SK-N-SH treated with all-trans-retinoic acid at 6 μM for 48 hours (cell line): ENCODE results near the gene HNRNPA3.

ENCODE experiments used
- ATAC-seq: fragments of 200-7000 bp; cut with Tn5 transposase; 3 replicates; pipeline ENCODE4 v1.9.1; 2020; ENCODE audit warnings: mild to moderate bottlenecking, moderate library complexity
- ARNTL ChIP-seq: fragments of 450-650 bp; formaldehyde crosslinking; IDR thresholded peaks from 2 replicates; pipeline ENCODE4 v1.5.0; 2020; ENCODE audit warnings: low read depth, mild to moderate bottlenecking, moderate library complexity, borderline replicate concordance
- CSDC2 ChIP-seq: fragments of 250-450 bp; sonication (Bioruptor Pico); IDR thresholded peaks from 2 replicates; pipeline ENCODE4 v1.5.0; 2020; ENCODE audit warnings: mild to moderate bottlenecking, moderate library complexity
- CSRNP3 ChIP-seq: fragments of 250-450 bp; sonication (Bioruptor Pico); IDR thresholded peaks from 2 replicates; pipeline ENCODE4 v1.5.1; 2021; ENCODE audit warnings: mild to moderate bottlenecking, moderate library complexity
- ESRRG ChIP-seq: fragments of 250-450 bp; sonication (Bioruptor Pico); IDR thresholded peaks from 2 replicates; pipeline ENCODE4 v1.6.1; 2021; ENCODE audit warnings: mild to moderate bottlenecking
- GLIS3 ChIP-seq: fragments of 250-450 bp; sonication (Bioruptor Pico); IDR thresholded peaks from 2 replicates; pipeline ENCODE4 v1.5.0; 2020; ENCODE audit warnings: mild to moderate bottlenecking, moderate library complexity
- OSR1 ChIP-seq: fragments of 250-450 bp; sonication (Bioruptor Pico); IDR thresholded peaks from 2 replicates; pipeline ENCODE4 v1.8.0; 2022; ENCODE audit warnings: moderate library complexity, mild to moderate bottlenecking, inconsistent platforms
- POU6F1 ChIP-seq: fragments of 250-450 bp; sonication (Bioruptor Pico); IDR thresholded peaks from 2 replicates; pipeline ENCODE4 v1.8.0; 2021; ENCODE audit warnings: low read depth, mild to moderate bottlenecking, moderate library complexity, borderline replicate concordance
- PPARA ChIP-seq: fragments of 250-450 bp; sonication (Bioruptor Pico); IDR thresholded peaks from 2 replicates; pipeline ENCODE4 v1.5.0; 2020; ENCODE audit warnings: mild to moderate bottlenecking, borderline replicate concordance
- RARB ChIP-seq: fragments of 250-450 bp; sonication (Bioruptor Pico); IDR thresholded peaks from 2 replicates; pipeline ENCODE4 v1.8.0; 2021; ENCODE audit warnings: mild to moderate bottlenecking, moderate library complexity
- TCF4 ChIP-seq: fragments of 250-450 bp; sonication (Bioruptor Pico); IDR thresholded peaks from 2 replicates; pipeline ENCODE4 v1.8.0; 2021; ENCODE audit warnings: mild to moderate bottlenecking, moderate library complexity, borderline replicate concordance
- TOX ChIP-seq: fragments of 250-450 bp; sonication (Bioruptor Pico); IDR thresholded peaks from 2 replicates; pipeline ENCODE4 v1.8.0; 2021; ENCODE audit warnings: mild to moderate bottlenecking, moderate library complexity, borderline replicate concordance
- TSHZ2 ChIP-seq: fragments of 250-450 bp; sonication (Bioruptor Pico); IDR thresholded peaks from 2 replicates; pipeline ENCODE4 v1.5.0; 2020; ENCODE audit warnings: mild to moderate bottlenecking, moderate library complexity
- ZC3H10 ChIP-seq: fragments of 250-450 bp; sonication (Bioruptor Pico); IDR thresholded peaks from 2 replicates; pipeline ENCODE4 v1.5.1; 2021; ENCODE audit warnings: mild to moderate bottlenecking, moderate library complexity
- ZFP3 ChIP-seq: fragments of 250-450 bp; sonication (Bioruptor Pico); IDR thresholded peaks from 2 replicates; pipeline ENCODE4 v1.5.0; 2020; ENCODE audit warnings: mild to moderate bottlenecking, moderate library complexity
- ZNF565 ChIP-seq: fragments of 450-650 bp; formaldehyde crosslinking; conservative IDR thresholded peaks from 2 replicates; pipeline ENCODE4 v1.5.0; 2020; ENCODE audit warnings: low read depth, mild to moderate bottlenecking, moderate library complexity
- ZNF70 ChIP-seq: fragments of 450-650 bp; formaldehyde crosslinking; IDR thresholded peaks from 2 replicates; pipeline ENCODE4 v1.5.0; 2020; ENCODE audit warnings: mild to moderate bottlenecking, moderate library complexity
- ZNF8 ChIP-seq: fragments of 450-650 bp; formaldehyde crosslinking; IDR thresholded peaks from 2 replicates; pipeline ENCODE4 v1.5.0; 2020; ENCODE audit warnings: mild to moderate bottlenecking, moderate library complexity
- TF ChIP-seq, protein P1 (sequence below): fragments of 250-450 bp; sonication (Bioruptor Pico); IDR thresholded peaks from 2 replicates; pipeline ENCODE4 v1.8.0; 2020; ENCODE audit warnings: mild to moderate bottlenecking, moderate library complexity, borderline replicate concordance
- TF ChIP-seq, protein P2 (sequence below): fragments of 250-450 bp; sonication (Bioruptor Pico); IDR thresholded peaks from 2 replicates; pipeline ENCODE4 v1.5.1; 2020; ENCODE audit warnings: low read depth, mild to moderate bottlenecking, moderate library complexity

The HNRNPA3 gene

GRCh38 chr2:177257471-177257870 is 44.9 kb downstream of the HNRNPA3 start:
- TF ChIP-seq RARB (CRISPR knock-in tag) (no peak), PPARA (no peak), GLIS3 (CRISPR knock-in tag) (no peak), TOX (no peak), CSDC2 (CRISPR knock-in tag) (no peak), OSR1 (CRISPR knock-in tag) (no peak), ARNTL (CRISPR knock-in tag) (no peak), ZNF8 (CRISPR knock-in tag) (no peak), ESRRG (CRISPR knock-in tag) (no peak), TCF4 (CRISPR knock-in tag) (no peak), TSHZ2 (CRISPR knock-in tag) (no peak)
- no peak for ATAC-seq

DNA sequence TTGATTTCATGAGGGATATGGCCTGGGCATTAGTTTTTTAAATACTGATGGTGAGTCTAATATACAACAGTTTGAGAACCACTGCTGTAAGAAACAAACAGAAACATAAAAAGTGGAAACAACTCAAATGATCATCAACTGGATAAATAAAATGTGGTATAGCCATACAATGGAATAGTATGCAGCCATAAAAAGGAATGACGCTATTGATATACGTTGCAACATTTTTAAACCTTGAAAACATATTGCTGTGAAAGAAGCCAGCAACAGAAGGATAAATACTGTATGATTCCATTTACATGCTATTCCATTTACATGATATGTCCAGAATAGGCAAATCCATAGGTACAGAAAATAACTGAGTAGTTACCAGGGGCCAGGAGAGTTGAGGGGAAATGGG is 45.5 kb downstream of the HNRNPA3 start:
- TF ChIP-seq ESRRG (CRISPR knock-in tag) (no peak), ARNTL (CRISPR knock-in tag) (no peak), RARB (CRISPR knock-in tag) (no peak), POU6F1 (CRISPR knock-in tag) (no peak), TOX (no peak), PPARA (no peak), ZNF8 (CRISPR knock-in tag) (peak; percentile 99)
- no peak for ATAC-seq

GRCh38 chr2:177260379-177260778 is 47.8 kb downstream of the HNRNPA3 start:
- ATAC-seq, result no peak

More at GRCh38 chr2:177260379-177260778, 47.8 kb downstream of the HNRNPA3 start:
- TF ChIP-seq TSHZ2 (CRISPR knock-in tag), result no peak
- TF ChIP-seq PPARA, result no peak
- TF ChIP-seq, protein P1, sequence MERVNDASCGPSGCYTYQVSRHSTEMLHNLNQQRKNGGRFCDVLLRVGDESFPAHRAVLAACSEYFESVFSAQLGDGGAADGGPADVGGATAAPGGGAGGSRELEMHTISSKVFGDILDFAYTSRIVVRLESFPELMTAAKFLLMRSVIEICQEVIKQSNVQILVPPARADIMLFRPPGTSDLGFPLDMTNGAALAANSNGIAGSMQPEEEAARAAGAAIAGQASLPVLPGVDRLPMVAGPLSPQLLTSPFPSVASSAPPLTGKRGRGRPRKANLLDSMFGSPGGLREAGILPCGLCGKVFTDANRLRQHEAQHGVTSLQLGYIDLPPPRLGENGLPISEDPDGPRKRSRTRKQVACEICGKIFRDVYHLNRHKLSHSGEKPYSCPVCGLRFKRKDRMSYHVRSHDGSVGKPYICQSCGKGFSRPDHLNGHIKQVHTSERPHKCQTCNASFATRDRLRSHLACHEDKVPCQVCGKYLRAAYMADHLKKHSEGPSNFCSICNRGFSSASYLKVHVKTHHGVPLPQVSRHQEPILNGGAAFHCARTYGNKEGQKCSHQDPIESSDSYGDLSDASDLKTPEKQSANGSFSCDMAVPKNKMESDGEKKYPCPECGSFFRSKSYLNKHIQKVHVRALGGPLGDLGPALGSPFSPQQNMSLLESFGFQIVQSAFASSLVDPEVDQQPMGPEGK (CRISPR knock-in tag), result no peak
- TF ChIP-seq POU6F1 (CRISPR knock-in tag), result no peak
- TF ChIP-seq ZNF70 (CRISPR knock-in tag), result no peak
- no peak for TF ChIP-seq ZNF565 (CRISPR knock-in tag)
- no peak for TF ChIP-seq ZNF8 (CRISPR knock-in tag)
- TF ChIP-seq TCF4 (CRISPR knock-in tag), result no peak
- TF ChIP-seq ESRRG (CRISPR knock-in tag), result no peak
- no peak for TF ChIP-seq TOX
- no peak for TF ChIP-seq ARNTL (CRISPR knock-in tag)
- no peak for TF ChIP-seq ZC3H10 (CRISPR knock-in tag)
- no peak for TF ChIP-seq CSRNP3 (CRISPR knock-in tag)
- no peak for TF ChIP-seq RARB (CRISPR knock-in tag)
- no peak for TF ChIP-seq OSR1 (CRISPR knock-in tag)
- no peak for TF ChIP-seq ZFP3 (CRISPR knock-in tag)
- TF ChIP-seq, protein P2, sequence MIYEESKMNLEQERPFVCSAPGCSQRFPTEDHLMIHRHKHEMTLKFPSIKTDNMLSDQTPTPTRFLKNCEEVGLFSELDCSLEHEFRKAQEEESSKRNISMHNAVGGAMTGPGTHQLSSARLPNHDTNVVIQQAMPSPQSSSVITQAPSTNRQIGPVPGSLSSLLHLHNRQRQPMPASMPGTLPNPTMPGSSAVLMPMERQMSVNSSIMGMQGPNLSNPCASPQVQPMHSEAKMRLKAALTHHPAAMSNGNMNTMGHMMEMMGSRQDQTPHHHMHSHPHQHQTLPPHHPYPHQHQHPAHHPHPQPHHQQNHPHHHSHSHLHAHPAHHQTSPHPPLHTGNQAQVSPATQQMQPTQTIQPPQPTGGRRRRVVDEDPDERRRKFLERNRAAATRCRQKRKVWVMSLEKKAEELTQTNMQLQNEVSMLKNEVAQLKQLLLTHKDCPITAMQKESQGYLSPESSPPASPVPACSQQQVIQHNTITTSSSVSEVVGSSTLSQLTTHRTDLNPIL (CRISPR knock-in tag), result no peak
- no peak for TF ChIP-seq GLIS3 (CRISPR knock-in tag)
